B cell (primary cell): Measurements from ENCODE around the gene UAP1L1. TPM values are rescaled to one million over a fixed set of nuclear protein-coding genes. Genes with fewer than 3 reads are reported as not detected.

Experiments used
- ATAC-seq: fragments of 200-7000 bp; cut with Tn5 transposase; one replicate; pipeline ENCODE4 v1.10.0; 2021; ENCODE audit warnings: low read depth, mild to moderate bottlenecking, moderate number of reproducible peaks, moderate library complexity
- CTCF ChIA-PET: fragments of 350-600 bp; sonication (Branson Sonifier 250); formaldehyde crosslinking; loops from one replicate; lab custom pipeline; 2021; ENCODE audit warnings: antibody characterized with exemption, inconsistent platforms; lab: Charles Lee
- POLR2A ChIA-PET: fragments of 350-600 bp; sonication (Branson Sonifier 250); formaldehyde crosslinking; loops from one replicate; lab custom pipeline; 2021; ENCODE audit warnings: antibody characterized with exemption; lab: Charles Lee
- DNase-seq: peaks from one replicate; pipeline ENCODE4 v3.0.0; 2013
- H2AFZ ChIP-seq: 2 replicates; pipeline ENCODE4 v1.6.1; 2012; ENCODE audit warnings: mild to moderate bottlenecking, low read depth, low read length; ENCODE audit not compliant: insufficient read depth, poor library complexity, severe bottlenecking
- H3K27ac ChIP-seq, 2 donors: 1 replicate in 1 of 2; 2 replicates in 1 of 2; pipeline ENCODE4 v1.5.1; 2012 to 2013; ENCODE audit warnings: low read length in 2 of 2, mild to moderate bottlenecking in 2 of 2, moderate library complexity in 1 of 2
- H3K27me3 ChIP-seq, 4 experiments: fragments of 200-600 bp in 1 of 4; sonication (generic) in 1 of 4; replicated peaks in 1 of 4; 1 replicate in 2 of 4; 2 replicates in 2 of 4; pipeline versions ENCODE4 v1.6.1 to v1.7.0; 2013 to 2016; ENCODE audit warnings: low read length in 3 of 4, mild to moderate bottlenecking in 2 of 4, mixed read lengths in 1 of 4, moderate library complexity in 1 of 4; ENCODE audit not compliant: insufficient read depth in 4 of 4, control insufficient read depth in 3 of 4; ENCODE audit errors: control extremely low read depth in 1 of 4
- H3K36me3 ChIP-seq, 2 experiments: replicated peaks in 1 of 2; 1 replicate in 1 of 2; 2 replicates in 1 of 2; pipeline versions ENCODE4 v1.6.1 to v1.7.1; 2013; ENCODE audit warnings: low read length in 1 of 2; ENCODE audit not compliant: insufficient read depth in 2 of 2, control insufficient read depth in 1 of 2; ENCODE audit errors: control extremely low read depth in 1 of 2, extremely low read depth in 1 of 2
- H3K4me1 ChIP-seq, 2 donors: fragments of 200-600 bp in 1 of 2; sonication (generic) in 1 of 2; 1 replicate in 1 of 2; 2 replicates in 1 of 2; pipeline versions ENCODE4 v1.5.1 to v1.6.1; 2013 to 2017; ENCODE audit warnings: low read length in 2 of 2; ENCODE audit not compliant: control insufficient read depth in 2 of 2, insufficient read depth in 2 of 2
- H3K4me2 ChIP-seq: replicated peaks from 2 replicates; pipeline ENCODE3; 2012; ENCODE audit warnings: mild to moderate bottlenecking, low read depth, low read length; ENCODE audit not compliant: poor library complexity, severe bottlenecking
- H3K4me3 ChIP-seq, 5 experiments: fragments of 200-600 bp in 1 of 5; sonication (generic) in 1 of 5; 1 replicate in 3 of 5; 2 replicates in 2 of 5; pipeline versions ENCODE4 v1.5.1 to v1.7.0; 2011 to 2016; ENCODE audit warnings: low read length in 4 of 5, mild to moderate bottlenecking in 4 of 5, low read depth in 2 of 5, control low read depth in 1 of 5, moderate library complexity in 1 of 5; ENCODE audit not compliant: insufficient read depth in 1 of 5; ENCODE audit errors: control extremely low read depth in 1 of 5, extremely low read depth in 1 of 5
- H3K79me2 ChIP-seq: fragments of 200-600 bp; sonication (generic); one replicate; pipeline ENCODE4 v1.6.0; 2016; ENCODE audit warnings: low read length; ENCODE audit not compliant: control insufficient read depth, insufficient read depth
- H3K9ac ChIP-seq: fragments of 200-600 bp; sonication (generic); 2 replicates; pipeline ENCODE4 v1.6.1; 2017; ENCODE audit warnings: mild to moderate bottlenecking, low read length, moderate library complexity
- H3K9me3 ChIP-seq, 3 donors: one replicate each; pipeline versions ENCODE4 v1.6.1 to v1.7.1; 2013; ENCODE audit warnings: low read length in 2 of 3; ENCODE audit not compliant: control insufficient read depth in 2 of 3, insufficient read depth in 1 of 3; ENCODE audit errors: control extremely low read depth in 1 of 3
- H4K20me1 ChIP-seq: 2 replicates; pipeline ENCODE4 v1.6.0; 2012; ENCODE audit warnings: mild to moderate bottlenecking, low read length; ENCODE audit not compliant: insufficient read depth, control insufficient read depth, poor library complexity, severe bottlenecking
- H3K27ac Mint-ChIP-seq: one replicate; pipeline ENCODE4 v1.8.0; 2021; ENCODE audit warnings: mixed read lengths
- H3K27me3 Mint-ChIP-seq: one replicate; pipeline ENCODE4 v1.8.0; 2021; ENCODE audit warnings: mixed read lengths
- H3K4me1 Mint-ChIP-seq: one replicate; pipeline ENCODE4 v1.8.0; 2021; ENCODE audit warnings: mixed read lengths
- H3K4me3 Mint-ChIP-seq: one replicate; pipeline ENCODE4 v1.8.0; 2021; ENCODE audit warnings: mixed read lengths
- H3K9me3 Mint-ChIP-seq: one replicate; pipeline ENCODE4 v1.8.0; 2022; ENCODE audit warnings: mixed read lengths; ENCODE audit not compliant: insufficient read depth
- CTCF ChIP-seq: fragments of 200-600 bp; IDR thresholded peaks from one replicate; pipeline ENCODE4 v1.8.0; 2022; ENCODE audit warnings: antibody characterized with exemption, mild to moderate bottlenecking
- EZH2 ChIP-seq: IDR thresholded peaks from 2 replicates; pipeline ENCODE4 v1.6.1; 2012; ENCODE audit warnings: borderline replicate concordance, low read depth, mild to moderate bottlenecking, moderate library complexity, low read length; ENCODE audit not compliant: insufficient read depth, poor library complexity, severe bottlenecking
- WGBS: methylation state at CpG from one replicate; pipeline ENCODE4 v1.1.5; 2013; ENCODE audit warnings: missing lambda C conversion rate; ENCODE audit not compliant: insufficient coverage; 5-methylcytosine and 5-hydroxymethylcytosine counted together
- intact Hi-C: fragments of 100-400 bp; cut with micrococcal nuclease; formaldehyde crosslinking; loops from one replicate; pipeline ENCODE4 v1.10.0; 2022
- polyA plus RNA-seq: library from polyadenylated mRNA; depleted of rRNA; stranded (reverse); fragments of >200 nt; gene quantifications from 2 replicates; pipeline ENCODE4 v1.2.3, GENCODE V29; 2012
- total RNA-seq, 2 donors: library from RNA; stranded (reverse); fragments of 120-200 nt in 1 of 2; gene quantifications; 1 replicate in 1 of 2; 2 replicates in 1 of 2; pipeline versions ENCODE4 v1.2.3 to v1.2.4, GENCODE V29; 2013 to 2022

Gene UAP1L1
- total and polyA plus RNA-seq, 2 donors (not counting 1 experiment from before 2014, with no cell fraction given) = 29.1 to 47.6 TPM

- Mint-ChIP-seq H3K4me3 (peak overlapping the region; percentile 91), H3K4me1 (peaks cover 40% of the 10 kb centered on the region), H3K27ac (peak overlapping the region; percentile 94), H3K27me3 (no peaks in the 10 kb centered on the region), H3K9me3 (no peaks in the 10 kb centered on the region)
- ATAC-seq = no peak
- H3K9me3 ChIP-seq = no peaks in the 10 kb centered on the region
- H2AFZ ChIP-seq = peak overlapping the region; percentile 77
- ChIA-PET POLR2A (interaction anchor here (0.6 to 2.8 kb wide), 11 partner anchors 10 to 552 kb away, joined by 3 to 19 read pairs (median 4); partner anchors contain the start of genes DPP7, NELFB, SAPCD2 and SSNA1), CTCF (interaction anchor here (0.8 to 2.8 kb wide), 9 partner anchors 9 to 297 kb away, joined by 3 to 19 read pairs (median 6); partner anchors contain the start of genes NPDC1, NRARP, RNF224 and SAPCD2)
- peaks cover under 1% of the 10 kb centered on the region for H4K20me1 ChIP-seq
- TF ChIP-seq EZH2 (no peak), CTCF (no peak)
- H3K79me2 ChIP-seq = peaks cover 28% of the 10 kb centered on the region
- peaks cover 18 to 41% of the 10 kb centered on the region in 2 donors for H3K4me1 ChIP-seq
- intact Hi-C loops = loop anchor here (1.0 to 5.0 kb wide), 5 partner anchors 27 to 605 kb away; partner anchors contain the start of genes DPP7, SEC16A and TUBB4B
- H3K27ac ChIP-seq = peak overlapping the region; percentile 88 to 96
- H3K27me3 ChIP-seq = no peaks in the 10 kb centered on the region
- no peak for DNase-seq
- H3K4me2 ChIP-seq = peak overlapping the region; percentile 90
- H3K4me3 ChIP-seq = peak overlapping the region; percentile 42 to 83 (median 74)
- peak overlapping the region; percentile 90 for H3K9ac ChIP-seq
- peaks cover 2 to 21% of the 10 kb centered on the region in 2 experiments for H3K36me3 ChIP-seq
- WGBS = under 1% methylated on average over 15 of the region's 22 CpGs
These were observed 10.2 kb downstream of the UAP1L1 start for GRCh38 chr9:137087409-137087925.

GRCh38 chr9:137088121-137088520 is 10.8 kb downstream of the UAP1L1 start:
- 100% methylated on average over 1 of the region's 5 CpGs for WGBS
- Mint-ChIP-seq H3K4me3 (peak overlapping the region; percentile 91), H3K27me3 (no peaks in the 10 kb centered on the region), H3K9me3 (no peaks in the 10 kb centered on the region), H3K27ac (peak overlapping the region; percentile 94), H3K4me1 (peaks cover 36% of the 10 kb centered on the region)
- H3K27me3 ChIP-seq = no peaks in the 10 kb centered on the region
- H3K4me3 ChIP-seq = peak overlapping the region in 1 of 5 experiments; percentile 74
- TF ChIP-seq CTCF = no peak
- peaks cover 4% of the 10 kb centered on the region for H4K20me1 ChIP-seq
- H3K79me2 ChIP-seq = peaks cover 28% of the 10 kb centered on the region
- no peak for ATAC-seq
- peaks cover 18 to 37% of the 10 kb centered on the region in 2 donors for H3K4me1 ChIP-seq
- H3K4me2 ChIP-seq = peak overlapping the region; percentile 90
- no peak overlapping the region for H3K9ac ChIP-seq
- H3K36me3 ChIP-seq = peaks cover 2 to 22% of the 10 kb centered on the region in 2 experiments
- no peak for DNase-seq
- intact Hi-C loops = loop anchor here (5.0 kb wide), 1 partner anchor 39 kb away; no protein-coding TSS in a partner anchor
- no peaks in the 10 kb centered on the region for H3K9me3 ChIP-seq
- CTCF ChIA-PET = interaction anchor here (2.8 kb wide), 1 partner anchor 149 kb away, joined by 8 read pairs; no protein-coding TSS in a partner anchor
- H3K27ac ChIP-seq = no peak overlapping the region
- H2AFZ ChIP-seq = no peak overlapping the region
- POLR2A ChIA-PET = interaction anchor here (0.6 to 1.1 kb wide), 3 partner anchors 27 to 553 kb away, joined by 3 to 4 read pairs (median 3); partner anchors contain the start of gene DPP7
